ENCODE results near the gene HES7. TPM values are rescaled to one million over a fixed set of nuclear protein-coding genes. Genes with fewer than 3 reads are reported as not detected.

The HES7 gene

GRCh38 chr17:8071496-8071895 lies 52.4 kb downstream of the HES7 start:
- no peak overlapping the region for H3K9ac ChIP-seq (ENCODE audit: low read length)
- no peaks in the 10 kb centered on the region for H3K79me1 ChIP-seq (ENCODE audit: low read length)
- H4K8ac ChIP-seq (ENCODE audit: low read depth, low read length): no peak overlapping the region
- no peak overlapping the region for H4K5ac ChIP-seq (ENCODE audit: low read length)
- no peak overlapping the region for H3K4ac ChIP-seq (ENCODE audit: low read depth, low read length)
- H3K23ac ChIP-seq (ENCODE audit: low read length): no peak overlapping the region
- H2BK120ac ChIP-seq (ENCODE audit: low read depth, low read length): no peak overlapping the region
- H3K18ac ChIP-seq (ENCODE audit: low read length): no peak overlapping the region
- no peak overlapping the region for H3K27ac ChIP-seq (ENCODE audit: low read depth, low read length)
- no peak overlapping the region for H2AK5ac ChIP-seq (ENCODE audit: low read length)
- peaks cover 7% of the 10 kb centered on the region for H3K4me1 ChIP-seq (ENCODE audit: control insufficient read depth, low read depth, low read length)
- no peaks in the 10 kb centered on the region for H3K36me3 ChIP-seq (ENCODE audit: control insufficient read depth, insufficient read depth, low read length)
- H3K4me2 ChIP-seq (ENCODE audit: low read length): no peak overlapping the region
- H3K27me3 ChIP-seq (ENCODE audit: insufficient read depth, low read length, poor library complexity): peaks cover 41% of the 10 kb centered on the region
- WGBS (ENCODE audit: extremely low coverage, insufficient coverage, low lambda C conversion rate): no CpG with 5 or more reads among the region's 12 CpGs
- no peaks in the 10 kb centered on the region for H3K79me2 ChIP-seq (ENCODE audit: control insufficient read depth, insufficient read depth, low read length)
- DNase-seq: no peak
- H2BK15ac ChIP-seq (replicated peaks; ENCODE audit: low read depth): no peak overlapping the region
- H3K56ac ChIP-seq (ENCODE audit: low read length): no peak overlapping the region
- no peak overlapping the region for H2BK5ac ChIP-seq (ENCODE audit: low read length)
- no peak overlapping the region for H3K4me3 ChIP-seq (ENCODE audit: low read length)

Small RNAs within 50 kb of the gene (small RNA-seq; reads per million reads assigned to genes)
- gene MIR4314 (ENCODE audit: insufficient read depth): not detected

Measured in mesendoderm (in vitro differentiated cells).